Adrenal gland (tissue), 12 donors: ENCODE measurements around the gene CHP2. TPM values are rescaled to one million over a fixed set of nuclear protein-coding genes. Genes with fewer than 3 reads are reported as not detected.

Experiments used
- DNase-seq, 7 donors: peaks; one replicate each; pipeline ENCODE4 v3.0.0-alpha.2; 2019 to 2020
- H3K27ac ChIP-seq, 5 donors: fragments of 200-600 bp; sonication (generic) in 4 of 5; 1 replicate in 3 of 5; 2 replicates in 2 of 5; pipeline versions ENCODE4 v1.5.1 to v1.8.0; 2016 to 2020; ENCODE audit warnings: mild to moderate bottlenecking in 1 of 5
- H3K27me3 ChIP-seq: fragments of 200-600 bp; 2 replicates; pipeline ENCODE4 v1.8.0; 2021
- H3K36me3 ChIP-seq, 2 donors: fragments of 200-600 bp; replicated peaks in 1 of 2; 1 replicate in 1 of 2; 2 replicates in 1 of 2; pipeline versions ENCODE4 v1.5.1 to v1.8.0; 2018 to 2022
- H3K4me1 ChIP-seq, 2 donors: fragments of 200-600 bp; replicated peaks in 1 of 2; 1 replicate in 1 of 2; 2 replicates in 1 of 2; pipeline versions ENCODE4 v1.5.1 to v1.8.0; 2018 to 2021
- H3K4me3 ChIP-seq, 4 donors: fragments of 200-600 bp; sonication (generic) in 3 of 4; one replicate each; pipeline ENCODE4 v1.5.1; 2016 to 2018
- H3K9me3 ChIP-seq, 3 donors: fragments of 200-600 bp; sonication (generic) in 1 of 3; replicated peaks in 1 of 3; 1 replicate in 2 of 3; 2 replicates in 1 of 3; pipeline versions ENCODE4 v1.5.1 to v1.8.0; 2016 to 2021
- CTCF ChIP-seq, 6 experiments: fragments of 450-650 bp in 4 of 6; fragments of 200-600 bp in 2 of 6; sonication (generic) in 1 of 6; IDR thresholded peaks; 1 replicate in 5 of 6; 2 replicates in 1 of 6; pipeline versions ENCODE4 v1.5.1 to v1.8.0; 2016 to 2021; ENCODE audit warnings: antibody characterized with exemption in 6 of 6, mild to moderate bottlenecking in 2 of 6, moderate library complexity in 1 of 6
- POLR2A ChIP-seq, 2 donors: fragments of 450-650 bp; IDR thresholded peaks; one replicate each; pipeline ENCODE4 v1.6.1; 2017; ENCODE audit warnings: antibody characterized with exemption in 2 of 2, mild to moderate bottlenecking in 2 of 2, moderate library complexity in 1 of 2
- WGBS, 4 donors: extraction: QIAGEN DNeasy Blood & Tissue Kit in 2 of 4; methylation state at CpG; one replicate each; pipeline versions ENCODE4 v1.1.5 to v1.1.7; 2013 to 2017; 5-methylcytosine and 5-hydroxymethylcytosine counted together
- intact Hi-C, 2 donors: fragments of 100-400 bp; cut with DNase I; formaldehyde crosslinking; loops; one replicate each; pipeline versions ENCODE4 v1.14.1 to v1.15.0; 2022 to 2023
- polyA plus RNA-seq, 3 donors: library from polyadenylated mRNA; stranded (reverse); fragments of 200-250 nt in 2 of 3; fragments of 350-450 nt in 1 of 3; fragmentation: Illumina TruSeq in 1 of 3; extraction: RNeasy Lipid Tissue Mini Kit (QIAGEN cat#74804) in 1 of 3; gene quantifications; one replicate each; pipeline ENCODE4 v1.2.3, GENCODE V29; 2013 to 2014
- total RNA-seq, 9 donors: library from RNA; depleted of rRNA in 4 of 9; stranded (reverse); fragments of >200 nt in 4 of 9; fragments of 120-200 nt in 1 of 9; fragmentation: NEBNext Ultra II Directional in 1 of 9; extraction: Animal tissue kit (Norgen Biotek cat#: 25700) in 1 of 9; gene quantifications; one replicate each; pipeline versions ENCODE4 v1.1.0 to v1.2.4, GENCODE V29; 2013 to 2023
- donor health status: healthy with polysubstance abuse.
- donor health status: Bipolar disorder and iron deficiency.
- donor health status: DM: yes; HTN: yes; CAD: no.
- donor health status: DM: no; HTN: no; CAD: no.
- donor health status: DM: no; HTN: no; CAD: no.
- donor health status: DM: yes; HTN: yes; CAD: no.

CHP2 gene
- total and polyA plus RNA-seq, 12 donors = 0.07 to 1.4 (median 0.12) TPM; not detected in 8

GRCh38 chr16:23757937-23758619 lies 3.3 kb downstream of the CHP2 start:
- no peak overlapping the region for H3K4me3 ChIP-seq
- no peaks in the 10 kb centered on the region for H3K9me3 ChIP-seq
- intact Hi-C loops = no loop called here
- no peak for DNase-seq
- no peaks in the 10 kb centered on the region for H3K36me3 ChIP-seq
- 75 to 88% (median 81%) methylated on average over 4 to 6 of the region's 6 CpGs for WGBS, 4 donors
- peaks cover 26% of the 10 kb centered on the region for H3K27me3 ChIP-seq
- no peak for TF ChIP-seq CTCF (IDR thresholded peaks at IDR 0.05)
- TF ChIP-seq POLR2A (IDR thresholded peaks at IDR 0.05) = no peak
- H3K27ac ChIP-seq = no peak overlapping the region
- H3K4me1 ChIP-seq = peaks cover 8% of the 10 kb centered on the region in 2 donors

DNA sequence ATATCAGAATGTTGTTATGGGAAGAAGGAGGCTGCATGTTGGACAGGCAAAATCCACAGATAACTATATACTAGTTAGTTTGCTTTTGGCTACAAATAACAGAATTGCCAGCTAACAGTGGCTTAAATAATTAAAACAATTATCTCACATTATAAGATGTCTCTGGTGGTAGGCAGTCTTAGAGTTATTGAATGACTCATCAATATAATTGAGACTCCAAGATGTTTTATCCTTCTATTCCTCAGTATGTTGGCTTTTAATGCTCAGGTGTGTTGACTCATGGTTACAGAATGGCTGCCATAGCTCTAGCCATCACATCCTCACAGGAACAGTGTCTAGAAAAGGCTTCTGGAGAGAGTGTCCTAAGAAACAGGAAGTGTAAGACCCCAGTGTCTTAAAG lies 11.1 kb downstream of the CHP2 start:
- no peaks in the 10 kb centered on the region for H3K4me1 ChIP-seq
- DNase-seq = no peak
- TF ChIP-seq POLR2A (IDR thresholded peaks at IDR 0.05) (no peak), CTCF (IDR thresholded peaks at IDR 0.05) (no peak)
- intact Hi-C loops = no loop called here
- H3K9me3 ChIP-seq = no peaks in the 10 kb centered on the region
- H3K27ac ChIP-seq = no peak overlapping the region
- H3K36me3 ChIP-seq = no peaks in the 10 kb centered on the region
- no peaks in the 10 kb centered on the region for H3K27me3 ChIP-seq
- no peak overlapping the region for H3K4me3 ChIP-seq

DNA sequence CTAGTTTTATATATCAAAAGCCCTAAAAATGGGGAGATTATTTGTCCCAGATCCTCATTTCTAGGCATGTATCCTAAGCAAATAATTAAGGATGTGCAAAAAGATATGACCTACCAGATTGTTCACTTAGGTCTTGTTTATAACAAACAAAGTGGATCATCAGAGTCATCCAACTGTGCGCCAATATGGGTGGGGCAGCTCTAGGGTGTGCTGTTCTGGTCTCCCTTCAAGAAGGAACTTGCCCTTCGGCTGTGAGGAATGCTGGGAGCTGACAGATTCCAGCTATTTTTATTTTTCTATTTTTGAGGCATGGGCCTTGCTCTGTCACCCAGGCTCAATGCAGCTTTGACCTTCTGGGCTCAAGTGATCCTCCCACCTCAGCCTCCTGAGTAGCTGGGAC lies 13.8 kb downstream of the CHP2 start:
- Histone ChIP-seq H3K4me3 (no peak overlapping the region), H3K4me1 (no peaks in the 10 kb centered on the region), H3K27me3 (no peaks in the 10 kb centered on the region), H3K27ac (no peak overlapping the region), H3K9me3 (no peaks in the 10 kb centered on the region), H3K36me3 (no peaks in the 10 kb centered on the region)
- intact Hi-C loops = no loop called here
- 67 to 89% (median 72%) methylated on average over 2 of the region's 2 CpGs for WGBS, 4 donors
- DNase-seq = no peak
- no peak for TF ChIP-seq POLR2A (IDR thresholded peaks at IDR 0.05)
- TF ChIP-seq CTCF (IDR thresholded peaks at IDR 0.05) = no peak

- H3K9me3 ChIP-seq = no peaks in the 10 kb centered on the region
- H3K27me3 ChIP-seq = no peaks in the 10 kb centered on the region
- 68 to 93% (median 89%) methylated on average over 8 of the region's 8 CpGs for WGBS, 4 donors
- H3K27ac ChIP-seq = no peak overlapping the region
- intact Hi-C loops = no loop called here
- no peaks in the 10 kb centered on the region for H3K4me1 ChIP-seq
- DNase-seq = no peak
- H3K4me3 ChIP-seq = no peak overlapping the region
- TF ChIP-seq POLR2A (IDR thresholded peaks at IDR 0.05) = no peak
- no peak for TF ChIP-seq CTCF (IDR thresholded peaks at IDR 0.05)
- no peaks in the 10 kb centered on the region for H3K36me3 ChIP-seq
Measured at GRCh38 chr16:23771027-23771426, 16.2 kb downstream of the CHP2 start.
